ENCODE results near the gene ENTPD2. TPM values are rescaled to one million over a fixed set of nuclear protein-coding genes. Genes with fewer than 3 reads are reported as not detected.
A peak's percentile ranks its signal among the peaks of the same experiment; 100 is the strongest.

Gene ENTPD2
- total and polyA plus RNA-seq, 12 donors, result 0.32 to 3.3 (median 1.6) TPM

DNA sequence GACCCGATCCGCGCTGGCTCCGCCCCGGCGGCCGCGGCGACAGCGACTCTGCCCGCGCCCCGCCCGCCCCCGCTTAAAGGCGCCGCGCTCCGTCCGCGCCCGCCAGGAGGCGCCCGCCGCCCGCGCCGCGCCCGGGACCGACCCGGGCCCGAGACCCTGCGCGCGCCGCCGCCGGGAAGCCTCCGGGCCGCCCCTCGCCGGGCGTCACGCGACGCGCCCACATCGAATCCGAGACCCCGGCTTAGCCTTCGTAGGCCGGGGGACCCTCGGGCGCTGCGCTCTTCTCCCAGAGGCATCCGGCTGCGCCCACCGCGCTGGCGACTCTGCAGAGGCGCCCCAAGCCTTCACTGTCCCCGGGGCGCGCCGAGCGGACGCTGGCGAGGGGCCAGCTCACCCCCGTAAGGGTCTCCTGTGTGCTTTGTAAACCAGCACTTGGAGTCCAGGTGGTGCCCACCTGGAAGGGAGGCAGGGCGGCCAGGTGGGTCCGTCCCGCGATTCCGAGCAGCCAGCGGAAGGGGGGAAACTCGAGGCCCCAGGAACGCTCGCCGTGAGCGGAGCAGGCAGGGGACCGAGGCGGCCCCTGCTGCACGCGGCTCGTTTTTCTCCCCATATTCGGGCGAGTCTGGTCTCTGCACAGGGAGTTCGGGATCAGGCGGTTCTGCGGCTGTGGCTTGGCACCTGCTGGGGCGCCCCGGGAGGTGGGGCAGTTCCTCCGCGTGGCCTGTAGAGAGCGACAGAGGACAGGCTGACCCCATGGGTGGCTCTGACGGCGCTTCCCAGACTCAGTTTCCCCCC, 25.4 kb downstream of the ENTPD2 start:
- 1% methylated on average over 65 to 94 of the region's 98 CpGs for WGBS, 2 donors
- Histone ChIP-seq H3K27me3 (no peaks in the 10 kb centered on the region), H3K36me3 (no peaks in the 10 kb centered on the region), H3K4me3 (peak overlapping the region; percentile 44 to 88 (median 68)), H3K4me1 (peaks cover 12 to 52% (median 30%) of the 10 kb centered on the region in 9 donors), H3K9me3 (no peaks in the 10 kb centered on the region), H3K27ac (peak overlapping the region in 9 of 10 donors; percentile 48 to 83 (median 55))
- peak; percentile 54 to 77 for DNase-seq
- peak; percentile 16 to 59 (median 40) for ATAC-seq
- TF ChIP-seq, protein P1, sequence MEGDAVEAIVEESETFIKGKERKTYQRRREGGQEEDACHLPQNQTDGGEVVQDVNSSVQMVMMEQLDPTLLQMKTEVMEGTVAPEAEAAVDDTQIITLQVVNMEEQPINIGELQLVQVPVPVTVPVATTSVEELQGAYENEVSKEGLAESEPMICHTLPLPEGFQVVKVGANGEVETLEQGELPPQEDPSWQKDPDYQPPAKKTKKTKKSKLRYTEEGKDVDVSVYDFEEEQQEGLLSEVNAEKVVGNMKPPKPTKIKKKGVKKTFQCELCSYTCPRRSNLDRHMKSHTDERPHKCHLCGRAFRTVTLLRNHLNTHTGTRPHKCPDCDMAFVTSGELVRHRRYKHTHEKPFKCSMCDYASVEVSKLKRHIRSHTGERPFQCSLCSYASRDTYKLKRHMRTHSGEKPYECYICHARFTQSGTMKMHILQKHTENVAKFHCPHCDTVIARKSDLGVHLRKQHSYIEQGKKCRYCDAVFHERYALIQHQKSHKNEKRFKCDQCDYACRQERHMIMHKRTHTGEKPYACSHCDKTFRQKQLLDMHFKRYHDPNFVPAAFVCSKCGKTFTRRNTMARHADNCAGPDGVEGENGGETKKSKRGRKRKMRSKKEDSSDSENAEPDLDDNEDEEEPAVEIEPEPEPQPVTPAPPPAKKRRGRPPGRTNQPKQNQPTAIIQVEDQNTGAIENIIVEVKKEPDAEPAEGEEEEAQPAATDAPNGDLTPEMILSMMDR (IDR thresholded peaks at IDR 0.05), result peak in 2 of 9 donors; percentile 20 to 28
- intact Hi-C loops (cut with DNase I), result loop anchor here in 3 of 10 donors (2.0 to 10.0 kb wide), 4 partner anchors 78 to 236 kb away; partner anchors contain the start of genes AJM1 (in 1 of the 3), PHPT1 (in 1 of the 3) and TMEM141 (in 1 of the 3)

DNA sequence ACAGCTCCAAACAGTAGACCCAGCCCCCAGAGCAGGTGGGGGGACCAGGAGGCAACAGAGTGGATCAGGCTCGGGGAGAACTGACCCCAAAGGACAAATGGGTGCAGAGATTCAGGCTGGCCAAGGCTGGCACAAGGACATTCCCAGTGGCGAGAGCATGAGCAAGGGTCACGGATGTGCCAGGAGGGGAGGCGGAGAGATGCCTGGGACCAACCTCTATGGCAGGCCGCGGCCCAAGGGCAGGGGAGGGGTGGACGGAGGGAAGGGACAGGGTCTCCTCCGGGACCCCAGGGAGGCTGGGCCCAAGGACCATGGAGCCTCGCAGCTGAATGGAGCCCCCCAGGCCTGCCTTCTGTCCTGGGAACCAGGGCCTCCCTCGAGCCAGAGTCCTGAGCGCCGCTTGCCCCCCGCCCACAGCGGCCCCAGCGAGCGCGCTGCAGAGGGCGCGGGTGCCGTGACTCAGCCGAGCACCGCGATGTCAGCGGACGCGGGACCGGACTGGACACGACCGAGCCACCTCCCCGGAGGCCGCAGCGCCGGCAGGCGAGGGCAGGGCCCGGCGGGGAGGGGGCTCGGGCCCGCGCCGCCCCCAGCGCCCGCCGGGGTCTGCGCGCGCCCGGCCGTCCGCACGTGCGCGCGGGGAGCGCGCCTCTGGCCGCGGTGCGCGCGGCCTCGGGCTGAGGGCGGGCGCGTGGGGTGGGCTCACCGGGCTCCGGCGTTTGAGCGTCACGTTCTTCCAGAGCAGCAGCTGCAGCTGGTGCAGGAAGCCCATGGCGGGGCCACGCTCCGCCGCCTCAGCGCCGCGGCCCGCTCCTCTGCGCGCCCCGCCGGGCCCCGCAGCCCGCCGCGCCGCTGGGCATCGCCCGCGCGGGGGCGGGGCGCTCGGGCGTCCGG, 26.2 kb downstream of the ENTPD2 start, which contains the start of gene ABCA2:
Gene ABCA2, minus strand, starts transcription at position 869 of the 894 bp plus-strand sequence. Its CDS starts 97 bp downstream, at position 772.
- Histone ChIP-seq H3K9me3 (no peaks in the 10 kb centered on the region), H3K4me3 (peak within 1 kb of the TSS; percentile 44 to 88 (median 68)), H3K4me1 (peaks cover 12 to 49% (median 30%) of the 10 kb centered on the region in 9 donors), H3K27ac (peak within 1 kb of the TSS in 9 of 10 donors; percentile 48 to 83 (median 55)), H3K36me3 (peaks cover 0 to under 1% (median 0%) of the 10 kb centered on the region in 9 donors), H3K27me3 (no peaks in the 10 kb centered on the region)
- peak in 1 of 2 donors; percentile 51 for DNase-seq
- intact Hi-C loops (cut with DNase I), result loop anchor here in 3 of 10 donors (2.0 to 10.0 kb wide), 4 partner anchors 77 to 235 kb away; partner anchors contain the start of genes AJM1 (in 1 of the 3), PHPT1 (in 1 of the 3) and TMEM141 (in 1 of the 3)
- TF ChIP-seq, protein P1 (IDR thresholded peaks at IDR 0.05), result no peak
- WGBS, 2 donors, result 4% methylated on average over 82 to 95 of the region's 95 CpGs
- ATAC-seq, result peak in 1 of 8 donors; percentile 6

DNA sequence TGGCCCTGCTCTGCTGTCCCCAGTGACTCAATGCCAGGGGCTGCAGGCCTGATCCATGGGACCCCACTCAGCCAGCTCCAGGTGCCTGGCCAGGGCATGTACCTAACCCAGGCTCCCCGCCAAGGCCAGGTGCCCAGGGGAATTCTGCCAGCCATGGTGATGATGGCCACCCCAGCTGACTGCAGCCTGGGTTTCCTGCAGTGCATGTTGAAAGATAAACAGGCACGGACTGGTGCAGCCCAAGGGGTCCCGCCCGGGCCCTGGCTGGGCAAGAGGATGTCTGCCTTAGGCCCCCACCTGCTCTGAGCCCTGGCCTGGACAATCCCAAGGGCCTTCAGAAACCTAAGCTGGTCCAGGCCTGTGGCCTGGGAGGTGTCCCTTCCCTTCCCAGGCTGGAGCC, 27.0 kb downstream of the ENTPD2 start:
- Histone ChIP-seq H3K9me3 (no peaks in the 10 kb centered on the region), H3K4me3 (peak overlapping the region in 8 of 10 donors; percentile 55 to 70 (median 62)), H3K27ac (peak overlapping the region in 1 of 10 donors; percentile 56), H3K36me3 (peaks cover 0 to 4% (median 0%) of the 10 kb centered on the region in 9 donors), H3K27me3 (no peaks in the 10 kb centered on the region), H3K4me1 (peaks cover 12 to 41% (median 30%) of the 10 kb centered on the region in 9 donors)
- intact Hi-C loops (cut with DNase I), result loop anchor here in 2 of 10 donors (5.0 to 10.0 kb wide), 2 partner anchors 182 to 235 kb away; partner anchors contain the start of genes AJM1 (in 1 of the 2), PHPT1 (in 1 of the 2) and TMEM141 (in 1 of the 2)
- ATAC-seq, result no peak
- DNase-seq, result no peak
- TF ChIP-seq, protein P1 (IDR thresholded peaks at IDR 0.05), result no peak
- 82 to 83% methylated on average over 4 of the region's 4 CpGs for WGBS, 2 donors
